HG02970 (cell line): ENCODE measurements around the gene LRRIQ1.
"Not testable (repeated sequence)": the region's sequence is repeated elsewhere in the genome, so short reads cannot be mapped to it uniquely, and the experiment has no call there.

Source experiments
- ATAC-seq: cut with Tn5 transposase; IDR thresholded peaks from one replicate; pipeline ENCODE4 v1.9.1; 2021; ENCODE audit warnings: mild to moderate bottlenecking, moderate library complexity, moderate number of reproducible peaks; ENCODE audit not compliant: unreplicated experiment, low FRiP score

LRRIQ1 gene, protein sequence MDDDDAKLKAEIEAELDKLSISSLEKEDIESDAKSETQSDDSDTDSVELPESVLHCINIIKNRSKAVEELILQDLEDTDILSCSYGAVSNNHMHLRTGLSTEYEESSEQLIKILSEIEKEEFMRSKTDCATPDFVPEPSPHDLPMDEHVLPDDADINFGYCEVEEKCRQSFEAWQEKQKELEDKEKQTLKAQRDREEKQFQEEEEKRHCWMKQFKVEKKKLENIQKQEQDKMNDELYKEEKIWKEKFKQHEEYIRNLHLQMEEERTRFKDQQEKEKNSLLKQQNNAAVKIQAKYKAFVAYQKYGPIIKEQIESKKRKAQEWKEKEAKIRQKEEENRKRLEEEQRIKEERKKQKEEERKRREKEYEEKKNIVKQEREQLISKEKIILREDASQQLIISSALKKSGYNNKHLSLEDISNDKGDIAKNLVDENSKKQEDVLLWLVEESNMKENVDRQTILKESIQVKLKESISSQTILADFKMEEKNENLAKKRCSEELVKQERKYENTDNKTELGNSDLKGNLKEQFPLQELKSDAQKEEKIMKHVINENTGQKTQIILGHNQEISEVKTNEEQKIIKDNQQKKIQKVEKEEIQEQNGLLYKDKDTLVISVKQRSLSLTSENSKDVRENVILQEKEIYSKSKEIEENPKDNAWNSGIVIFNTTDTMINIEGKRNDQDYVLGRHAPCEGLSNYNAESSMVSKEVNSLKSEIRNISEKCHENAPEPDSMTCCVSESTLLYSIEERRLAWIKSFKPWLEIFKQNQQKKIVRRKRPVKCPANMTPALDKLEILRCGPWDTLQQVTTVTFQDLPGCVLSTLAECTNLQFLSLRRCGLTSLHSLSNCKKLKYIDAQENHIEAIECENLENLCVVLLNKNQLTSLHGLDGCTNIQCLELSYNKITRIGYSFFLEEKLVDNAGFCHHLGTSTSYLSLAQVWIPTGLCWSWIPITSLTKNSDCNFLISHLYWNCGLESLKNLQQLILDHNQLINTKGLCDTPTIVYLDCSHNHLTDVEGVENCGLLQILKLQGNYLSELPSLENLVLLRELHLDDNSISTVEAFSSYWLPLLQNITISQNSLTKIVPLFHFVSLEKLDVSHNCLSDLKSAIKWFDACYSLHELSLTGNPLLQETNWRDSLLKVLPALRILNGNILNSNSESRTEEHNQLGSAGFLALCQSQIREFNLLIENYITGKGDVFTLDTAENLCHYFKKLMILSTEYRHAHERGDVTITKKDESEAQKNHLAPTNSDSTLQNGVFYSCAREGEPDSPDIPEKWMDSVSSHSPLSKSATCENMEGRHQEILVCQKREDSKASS (N-terminal part only)

DNA sequence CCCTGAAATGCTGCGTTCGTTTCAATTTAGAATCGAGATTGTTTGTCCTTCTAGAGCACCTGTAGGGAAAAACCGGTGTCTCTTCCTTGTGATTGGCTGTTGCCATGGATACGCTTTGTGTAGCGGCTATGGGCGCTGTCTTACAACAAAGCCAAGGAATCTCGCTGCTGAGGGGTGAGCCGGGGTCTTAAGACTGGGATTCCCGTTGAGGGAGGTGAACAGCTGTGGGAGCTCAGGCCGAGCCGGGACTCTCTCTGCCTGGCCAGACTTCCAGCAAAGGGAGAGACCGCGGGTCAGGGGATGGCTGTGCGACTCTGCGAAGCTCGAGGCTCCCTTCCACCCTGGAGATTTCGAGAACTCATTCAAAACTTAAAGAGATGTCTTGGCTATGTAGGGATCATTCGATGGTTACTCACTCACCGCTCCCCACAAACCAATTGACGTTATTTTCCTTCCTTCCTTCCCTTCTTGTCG is at the start of gene LRRIQ1, which contains the start of gene TSPAN19:
Gene LRRIQ1, plus strand, starts transcription at position 118 of the 474 bp plus-strand sequence. CDS start 1,826 bp downstream, outside the sequence.
Gene TSPAN19, minus strand, starts transcription at position 44 of the 474 bp plus-strand sequence. CDS start 6,331 bp downstream, outside the sequence.
- ATAC-seq: peak; percentile 93

DNA sequence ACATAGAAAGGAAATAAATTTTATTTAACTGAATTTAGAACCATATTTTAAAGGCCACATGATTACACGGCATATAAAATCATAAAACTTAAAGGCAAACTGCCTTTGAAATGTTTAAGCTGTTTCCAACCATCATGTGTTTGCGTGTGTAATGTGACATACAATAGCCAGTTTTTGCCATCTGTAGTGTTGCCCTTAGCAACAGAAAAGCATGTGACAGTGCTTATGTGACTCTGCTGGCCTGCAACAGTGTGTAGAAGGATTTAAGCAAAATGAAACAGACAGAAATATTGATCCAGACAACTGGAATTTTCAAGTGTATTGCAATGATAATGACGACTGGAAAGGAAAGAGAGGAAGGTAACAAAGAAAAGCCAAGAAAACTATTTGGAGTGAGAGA is 49.6 kb upstream of the LRRIQ1 start:
- ATAC-seq: no peak

DNA sequence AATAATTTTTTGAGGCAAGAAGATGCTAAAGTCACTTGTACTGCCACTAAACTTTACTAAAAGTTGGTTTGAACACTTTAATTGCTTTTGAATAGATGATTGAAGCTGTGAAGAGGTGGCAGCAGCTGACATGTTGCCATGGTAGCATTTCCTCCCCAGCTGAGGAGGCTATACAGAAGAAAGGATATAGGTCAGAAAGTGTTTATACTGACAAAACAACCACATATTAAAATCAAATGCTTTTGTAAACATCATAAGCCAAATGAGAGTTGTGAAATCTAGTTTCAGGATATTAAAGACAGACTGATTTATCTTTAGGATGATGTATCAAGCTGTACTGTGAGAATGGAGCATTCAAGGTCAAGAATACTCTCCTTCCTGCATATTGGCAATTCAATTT is 41.7 kb upstream of the LRRIQ1 start:
- ATAC-seq: no peak

DNA sequence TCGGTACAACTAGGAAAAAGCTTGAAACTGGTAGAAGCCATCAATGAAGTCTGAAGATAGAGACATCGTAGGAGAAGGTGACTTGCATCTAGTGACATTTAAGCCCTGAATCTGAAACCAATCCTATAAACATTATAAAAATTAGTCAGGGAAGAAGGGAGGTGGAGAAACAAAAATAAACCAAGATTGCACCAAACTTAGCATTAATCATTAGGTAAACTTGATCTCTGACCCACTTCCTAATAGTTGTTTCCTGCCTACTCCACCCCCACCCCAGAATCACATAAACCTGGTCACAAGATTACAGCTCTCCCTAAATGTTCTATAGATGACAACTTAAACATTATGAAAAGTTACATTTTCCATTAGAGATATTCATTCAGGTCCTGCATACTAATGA is 40.5 kb upstream of the LRRIQ1 start:
- no peak for ATAC-seq

DNA sequence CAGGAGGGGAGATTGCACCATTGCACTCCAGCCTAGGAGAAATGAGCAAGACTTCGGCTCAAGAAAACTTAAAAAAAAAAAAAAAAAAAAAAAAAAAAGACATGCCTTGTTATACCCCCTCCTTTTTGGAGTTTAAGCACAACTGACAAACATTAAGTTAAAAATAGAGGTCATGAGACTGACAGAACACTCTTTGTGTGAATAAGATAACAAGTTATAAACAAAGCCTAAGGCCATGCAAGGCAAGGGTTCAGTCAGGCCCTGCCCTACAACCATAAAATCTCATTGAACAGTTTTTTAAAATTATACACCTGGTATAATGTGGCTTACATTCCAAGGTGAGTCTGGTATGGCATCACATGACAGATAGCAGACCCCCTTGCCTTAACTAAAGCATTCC is 39.4 kb upstream of the LRRIQ1 start:
- ATAC-seq: no peak

DNA sequence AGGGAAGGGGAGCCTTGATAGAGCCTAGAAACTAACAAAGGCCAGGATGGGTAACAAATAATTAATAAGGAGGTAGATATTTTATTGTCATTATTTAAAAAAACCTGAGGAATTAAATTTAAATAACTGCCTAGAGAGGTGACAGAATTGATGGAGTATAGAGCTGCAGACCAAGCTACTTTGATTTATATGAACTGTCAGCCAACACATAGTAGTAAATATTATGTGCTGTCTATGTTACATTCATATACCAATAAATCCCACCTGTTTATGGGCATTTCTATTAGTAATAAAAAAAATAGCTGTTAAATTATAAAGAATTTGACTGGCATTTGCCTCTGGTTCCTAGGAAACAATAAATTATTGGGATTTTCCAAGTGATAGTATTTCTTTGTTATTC is 37.8 kb upstream of the LRRIQ1 start:
- no peak for ATAC-seq

DNA sequence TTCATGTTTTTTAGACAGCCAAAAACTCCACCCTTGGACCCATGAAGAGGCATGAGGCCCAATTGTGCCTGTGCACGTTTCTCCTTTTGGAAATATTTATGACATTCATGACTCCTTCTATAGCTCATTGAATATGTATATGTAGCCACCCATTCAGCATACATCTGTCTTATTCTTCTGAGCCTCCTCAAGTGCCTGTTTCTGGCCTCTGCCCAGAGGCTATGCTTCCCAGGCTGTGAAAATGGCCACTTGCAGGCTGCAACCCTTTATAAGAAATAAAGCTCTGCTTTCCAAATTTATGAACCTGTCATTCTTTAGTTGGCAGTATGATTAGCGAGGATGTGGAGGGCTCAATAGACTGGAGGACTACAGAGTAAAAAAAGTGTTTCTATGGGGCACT is 35.4 kb upstream of the LRRIQ1 start:
- ATAC-seq: no peak

DNA sequence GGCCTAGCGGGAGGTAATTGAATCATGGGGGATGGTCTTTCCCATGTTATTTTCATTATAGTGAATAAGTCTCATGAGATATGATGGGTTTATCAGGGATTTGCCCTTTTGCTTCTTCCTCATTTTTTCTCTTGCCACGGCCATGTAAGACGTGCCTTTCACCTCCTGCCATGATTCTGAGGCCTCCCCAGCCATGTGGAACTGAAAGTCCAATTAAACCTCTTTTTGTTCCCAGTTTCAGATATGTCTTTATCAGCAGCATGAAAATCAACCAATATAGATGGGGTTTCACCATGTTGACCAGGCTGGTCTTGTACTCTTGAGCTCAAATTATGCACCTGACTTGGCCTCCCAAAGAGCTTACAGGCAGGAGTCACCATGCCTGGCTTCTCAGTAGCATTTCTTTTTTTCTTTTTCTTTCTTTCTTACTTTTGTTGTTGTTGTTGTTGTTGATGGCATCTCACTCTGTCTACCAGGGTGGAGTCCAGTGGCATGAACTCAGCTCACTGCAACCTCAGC is 33.3 kb upstream of the LRRIQ1 start:
- no peak for ATAC-seq

DNA sequence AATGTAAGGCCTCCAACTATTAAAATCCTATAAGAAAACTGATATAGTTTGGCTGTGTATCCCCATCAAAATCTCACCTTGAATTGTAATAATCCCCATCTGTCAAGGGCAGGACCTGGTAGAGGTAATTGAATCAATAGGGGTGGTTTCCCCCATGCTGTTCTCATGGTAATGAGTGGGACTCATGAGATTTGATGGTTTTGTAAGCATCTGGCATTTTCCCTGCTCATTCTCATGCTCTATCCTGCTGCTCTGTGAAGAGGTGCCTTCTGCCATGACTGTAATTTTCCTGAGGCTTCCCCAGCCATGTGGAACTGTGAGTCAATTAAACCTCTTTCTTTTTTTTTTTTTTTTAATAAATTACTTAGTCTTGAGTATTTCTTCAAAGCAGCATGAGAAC is 31.9 kb upstream of the LRRIQ1 start:
- ATAC-seq: no peak

DNA sequence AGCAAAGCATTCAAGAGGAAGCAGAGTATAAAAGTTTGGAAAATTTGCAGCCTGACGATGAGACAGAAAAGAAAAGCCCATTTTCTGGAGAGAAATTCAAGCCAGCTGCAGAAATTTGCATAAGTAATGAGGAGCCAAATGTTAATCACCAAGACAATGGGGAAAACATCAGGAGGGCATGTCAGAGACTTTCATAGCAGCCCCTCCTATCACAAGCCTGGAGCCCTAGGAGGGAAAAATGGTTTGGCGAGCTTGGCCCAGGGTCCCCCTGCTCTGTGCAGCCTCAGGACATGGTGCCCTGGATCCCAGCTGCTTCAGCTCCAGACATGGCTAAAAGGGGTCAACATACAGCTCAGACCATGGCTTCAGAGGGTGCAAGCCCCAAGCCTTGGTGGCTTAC is 31.1 kb upstream of the LRRIQ1 start:
- not testable (repeated sequence) for ATAC-seq

DNA sequence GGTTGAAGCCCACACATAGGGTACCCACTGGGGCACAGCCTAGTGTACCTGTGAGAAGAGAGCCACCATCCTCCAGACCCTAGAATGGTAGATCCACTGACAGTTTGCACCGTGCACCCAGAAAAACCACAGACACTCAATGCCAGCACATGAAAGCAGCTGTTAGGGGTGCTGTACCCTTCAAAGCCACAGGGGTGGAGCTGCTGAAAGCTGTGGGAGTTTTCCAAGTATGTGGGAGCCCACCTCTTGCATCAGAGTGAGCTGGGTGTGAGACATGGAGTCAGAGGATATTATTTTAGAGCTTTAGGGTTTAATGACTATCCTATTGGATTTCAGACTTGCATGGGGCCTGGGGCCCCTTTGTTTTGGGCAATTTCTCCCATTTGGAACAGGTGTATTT is 30.5 kb upstream of the LRRIQ1 start:
- ATAC-seq: no peak

DNA sequence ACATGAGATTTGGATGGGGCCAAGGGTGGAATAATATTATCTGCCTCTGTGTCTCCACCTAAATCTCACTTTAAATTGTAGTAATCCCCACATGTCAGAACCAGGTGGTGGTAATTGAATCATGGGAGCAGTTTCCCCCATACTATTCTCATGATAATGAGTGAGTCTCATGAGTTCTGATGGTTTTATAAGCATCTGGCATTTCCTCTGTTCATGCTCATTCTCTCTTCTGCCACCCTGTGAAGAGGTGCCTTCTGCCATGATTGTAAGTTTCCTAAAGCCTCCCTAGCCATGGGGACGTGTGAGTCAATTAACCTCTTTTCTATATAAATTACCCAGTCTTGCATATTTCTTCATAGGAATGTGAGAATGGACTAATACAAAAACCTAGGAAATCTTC is 29.9 kb upstream of the LRRIQ1 start:
- no peak for ATAC-seq

DNA sequence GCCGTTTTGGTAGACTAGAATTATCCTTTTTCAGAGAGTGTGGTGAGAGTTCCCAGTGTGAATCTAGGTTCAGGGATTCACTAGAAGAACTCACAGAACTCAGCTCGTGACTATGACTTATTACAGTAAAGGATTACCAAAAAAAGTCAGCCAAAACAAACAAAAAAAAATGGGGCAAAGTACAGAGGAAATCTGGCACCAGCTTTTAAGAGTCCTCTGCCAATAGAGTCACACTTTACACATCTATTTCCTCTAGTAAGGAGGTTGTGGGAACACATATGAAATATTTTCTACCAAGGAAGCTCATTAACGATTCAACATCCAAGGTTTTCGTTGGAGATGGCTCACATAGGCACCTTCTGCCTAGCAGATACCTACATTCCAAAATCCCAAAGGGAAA is 28.3 kb upstream of the LRRIQ1 start:
- no peak for ATAC-seq

DNA sequence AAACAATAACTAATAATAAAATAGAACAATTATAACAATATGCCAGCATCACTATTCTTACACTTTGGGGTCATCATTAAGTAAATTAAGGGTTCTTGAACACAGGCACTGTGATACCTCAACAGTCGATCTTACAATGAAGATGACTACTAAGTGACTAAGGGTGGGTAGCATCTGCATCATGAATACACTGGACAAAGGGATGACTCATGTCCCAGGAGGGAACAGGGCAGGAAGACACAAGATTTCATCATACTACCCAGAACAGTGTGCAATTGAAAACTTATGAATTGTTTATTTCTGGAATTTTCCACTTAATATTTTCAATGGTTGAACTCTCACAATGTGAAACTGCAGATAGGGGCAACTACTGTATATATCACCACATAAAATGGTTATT is 19.7 kb upstream of the LRRIQ1 start:
- no peak for ATAC-seq

DNA sequence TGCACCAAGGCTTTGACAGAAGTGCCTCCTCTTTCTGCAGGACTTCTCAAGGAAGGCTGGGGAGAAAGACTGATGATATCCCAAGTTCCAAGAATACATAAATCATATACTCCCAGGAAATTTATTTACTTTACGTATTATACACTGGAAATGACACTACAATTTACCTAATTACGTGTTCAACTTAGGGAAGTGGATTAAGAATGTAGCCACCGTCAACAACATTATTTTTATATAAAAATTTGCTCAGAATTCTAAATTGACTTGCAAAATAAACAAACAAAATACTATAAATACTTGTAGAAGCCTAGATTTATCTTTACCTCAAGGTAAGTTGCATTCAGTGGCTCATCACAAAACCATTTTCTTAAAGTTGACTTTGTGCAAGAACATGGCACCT is 19.0 kb upstream of the LRRIQ1 start:
- ATAC-seq: no peak

DNA sequence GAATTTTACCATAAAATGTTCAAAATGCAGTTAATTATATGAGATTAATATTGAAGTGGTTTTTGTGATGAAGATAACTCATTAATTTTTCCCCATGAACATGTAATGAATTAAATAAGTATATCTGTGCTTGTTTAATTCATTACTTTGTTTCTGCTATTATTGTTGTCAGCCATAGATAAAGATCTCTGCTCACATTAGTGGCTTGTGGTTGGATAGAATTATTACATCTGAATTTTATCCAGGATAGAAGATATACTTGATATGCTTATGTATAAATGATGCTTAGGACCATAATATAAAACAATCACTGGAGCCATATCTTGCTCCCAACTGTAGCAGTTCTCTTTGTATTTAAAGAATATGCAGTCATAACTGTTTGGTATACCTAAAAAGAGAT is 18.5 kb upstream of the LRRIQ1 start:
- no peak for ATAC-seq

DNA sequence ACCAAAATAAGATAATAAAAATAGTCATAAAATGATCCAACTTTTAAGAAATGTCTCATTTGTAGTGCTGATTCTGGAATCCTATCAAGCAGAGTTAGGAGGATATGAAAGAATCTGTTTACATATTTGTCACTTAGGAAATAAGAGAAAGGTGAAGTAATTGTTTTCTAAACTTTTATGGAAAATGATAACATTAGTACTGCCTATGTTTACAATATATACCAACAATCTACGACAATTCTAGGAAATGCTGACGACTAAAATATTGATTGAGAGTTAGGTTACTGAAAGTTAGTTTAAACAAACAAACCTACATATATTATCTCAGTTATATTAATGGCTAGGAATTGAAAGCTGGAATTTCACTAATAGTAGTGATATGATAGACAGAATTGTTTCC is 18.1 kb upstream of the LRRIQ1 start:
- ATAC-seq: no peak

DNA sequence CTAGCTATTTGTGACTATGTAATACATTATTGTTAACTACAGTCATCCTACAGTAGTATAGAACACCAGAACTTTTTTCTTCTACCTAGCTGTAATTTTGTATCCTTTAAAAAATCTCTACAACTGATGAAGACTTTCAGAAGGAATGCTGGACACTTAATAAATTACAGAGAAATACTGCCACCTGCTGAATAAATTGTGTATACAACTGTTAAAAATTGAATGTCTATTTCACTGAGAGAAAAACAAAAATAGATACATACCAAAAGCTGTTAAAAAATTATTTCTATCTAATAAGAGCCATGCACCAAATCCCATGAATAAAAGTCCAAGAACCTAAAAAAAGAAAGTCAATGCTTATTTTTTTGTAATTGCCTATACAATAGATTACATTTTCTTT is 6.7 kb upstream of the LRRIQ1 start:
- ATAC-seq: no peak

DNA sequence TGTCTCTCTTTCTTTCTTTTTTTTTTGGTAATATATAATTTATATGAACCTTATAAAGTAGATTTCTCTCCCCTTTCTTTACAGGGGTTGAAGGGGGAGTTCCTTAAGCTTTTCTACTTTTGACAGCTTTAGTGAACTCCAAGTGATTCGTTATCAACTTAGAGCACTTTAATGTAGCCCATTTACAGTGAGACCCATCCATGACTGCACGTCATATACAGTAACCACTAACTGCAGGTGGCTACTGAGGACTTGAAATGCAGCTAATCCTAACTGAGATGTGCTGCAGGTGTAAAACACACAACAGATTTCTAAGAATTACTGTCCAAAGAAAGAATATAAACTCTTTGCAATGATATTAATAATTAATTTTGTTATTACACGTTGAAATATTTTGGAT is 582 bp downstream of the LRRIQ1 start:
- ATAC-seq: no peak

DNA sequence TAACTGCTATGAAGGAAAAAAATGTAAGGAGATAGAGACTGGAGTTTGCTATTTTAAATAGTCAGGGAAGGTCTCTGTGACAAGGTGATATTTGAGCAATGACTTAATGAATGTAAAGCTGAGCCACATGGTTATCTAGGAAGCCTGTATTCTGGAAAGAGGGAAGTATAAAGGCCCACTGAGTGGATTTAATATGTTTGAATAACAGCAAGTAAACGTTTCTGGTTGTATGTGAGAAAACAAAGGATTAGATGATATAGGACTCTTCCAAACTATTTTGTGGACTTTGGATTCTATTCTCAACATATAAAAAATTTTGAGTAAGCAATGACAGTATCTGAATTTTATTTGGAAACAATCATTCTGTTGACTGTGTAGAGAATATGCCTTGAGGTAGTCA is 5.2 kb downstream of the LRRIQ1 start:
- ATAC-seq: no peak
